HG02943 (cell line): ENCODE results near the gene S100G.
"Not testable (repeated sequence)": the region's sequence is repeated elsewhere in the genome, so short reads cannot be mapped to it uniquely, and the experiment has no call there.

Source experiments
- ATAC-seq: cut with Tn5 transposase; IDR thresholded peaks from one replicate; pipeline ENCODE4 v1.9.1; 2021; ENCODE audit warnings: mild to moderate bottlenecking, low read depth, moderate library complexity; ENCODE audit not compliant: unreplicated experiment

S100G gene, protein sequence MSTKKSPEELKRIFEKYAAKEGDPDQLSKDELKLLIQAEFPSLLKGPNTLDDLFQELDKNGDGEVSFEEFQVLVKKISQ

DNA sequence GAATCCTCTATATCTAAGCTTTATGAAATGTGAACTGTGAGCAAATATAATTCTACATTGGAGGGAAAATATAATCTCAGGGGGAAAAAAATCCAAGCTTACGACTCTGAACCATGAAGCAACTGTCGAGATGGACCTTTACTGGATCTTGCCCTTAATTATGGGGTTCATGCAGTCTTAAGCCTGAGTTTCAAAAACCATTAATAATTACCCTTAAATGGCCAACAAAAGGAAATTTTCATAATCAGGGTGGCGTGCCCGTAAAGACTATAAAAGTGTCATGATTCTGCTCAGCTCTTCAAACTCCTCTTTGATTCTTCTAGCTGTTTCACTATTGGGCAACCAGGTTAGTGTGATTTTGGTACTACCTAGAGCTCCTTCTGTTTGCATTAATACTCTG lies at the start of gene S100G:
Gene S100G (plus strand): TSS at position 301 of the 400 bp plus-strand sequence. CDS start 849 bp downstream, outside the sequence.
- no peak for ATAC-seq

DNA sequence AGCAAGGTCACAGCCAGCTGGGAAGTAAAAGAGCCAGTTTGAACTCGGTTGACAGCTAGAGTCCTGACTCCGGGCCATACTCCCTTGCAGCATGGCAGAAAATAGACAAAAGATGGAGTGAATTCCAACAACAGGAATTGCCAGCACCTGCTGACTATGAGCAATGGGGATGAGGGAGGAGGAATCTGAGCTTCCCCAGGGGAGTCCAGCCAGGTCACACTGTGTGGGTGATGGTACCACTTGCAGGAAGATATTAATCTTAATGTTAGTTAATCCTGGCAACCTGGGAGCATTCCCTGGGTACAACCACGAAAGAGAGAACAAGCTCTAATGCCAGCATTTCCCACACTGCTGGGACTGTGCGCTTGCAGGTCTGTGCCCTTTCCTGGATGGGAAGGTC lies 48.1 kb upstream of the S100G start:
- ATAC-seq: no peak

- not testable (repeated sequence) for ATAC-seq
Observed at GRCh38 chrX:16603235-16603634, 46.7 kb upstream of the S100G start.

GRCh38 chrX:16603822-16604221 lies 46.1 kb upstream of the S100G start:
- ATAC-seq: no peak

GRCh38 chrX:16604337-16604736 lies 45.6 kb upstream of the S100G start:
- no peak for ATAC-seq

DNA sequence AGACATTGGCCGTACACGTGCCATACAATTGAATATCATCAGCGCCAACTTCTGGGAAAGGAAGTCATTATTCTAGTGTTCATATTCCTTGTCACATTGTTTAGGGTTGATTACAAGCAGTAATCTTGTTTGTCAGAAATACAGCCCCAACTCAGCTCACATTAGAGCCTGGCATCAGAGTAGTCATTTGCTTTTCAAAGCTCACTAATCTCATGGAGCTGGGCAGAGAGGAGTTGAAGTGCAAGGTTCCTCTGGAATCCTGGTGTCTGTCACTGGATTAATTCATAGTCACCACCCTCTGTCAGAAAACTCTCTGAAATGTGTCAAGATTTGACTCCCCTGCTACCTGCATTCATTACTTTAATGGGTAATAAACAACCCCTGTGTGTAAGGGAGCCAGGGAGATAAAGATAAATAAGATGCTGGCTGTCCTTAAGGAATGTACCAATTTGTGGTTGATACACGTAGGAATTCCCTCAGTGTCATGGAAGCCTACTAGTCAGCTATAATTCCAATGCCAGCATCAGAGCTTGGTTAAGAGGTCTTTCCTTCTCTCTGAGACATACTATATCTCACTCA lies 43.7 kb upstream of the S100G start:
- ATAC-seq: no peak

GRCh38 chrX:16610121-16610621 lies 39.8 kb upstream of the S100G start:
- ATAC-seq: no peak

- not testable (repeated sequence) for ATAC-seq
Observed at GRCh38 chrX:16610654-16611053, 39.3 kb upstream of the S100G start.

- no peak for ATAC-seq
Observed at GRCh38 chrX:16612257-16612897, 37.6 kb upstream of the S100G start.

DNA sequence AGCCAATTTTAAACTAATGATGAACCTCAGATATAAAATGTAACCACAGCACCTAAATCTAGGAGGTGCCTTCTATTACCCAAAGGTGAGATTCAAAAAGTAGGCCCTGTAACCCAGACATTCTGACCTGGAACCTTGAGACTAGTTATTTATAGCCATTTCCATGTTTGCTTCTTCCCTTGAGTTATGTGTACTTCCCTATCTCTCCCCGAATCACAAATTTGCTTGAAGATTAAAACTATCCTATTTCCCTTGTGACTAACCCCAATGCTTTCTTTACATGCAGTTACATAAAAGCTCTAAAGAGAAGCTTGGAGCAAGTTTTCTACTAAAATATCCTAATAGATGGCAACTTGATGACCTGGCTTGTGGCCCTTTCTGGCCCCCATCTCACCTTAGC lies 32.6 kb upstream of the S100G start:
- ATAC-seq: no peak

- no peak for ATAC-seq
Observed at GRCh38 chrX:16618422-16618821, 31.5 kb upstream of the S100G start.

GRCh38 chrX:16619024-16619423 lies 30.9 kb upstream of the S100G start:
- no peak for ATAC-seq

DNA sequence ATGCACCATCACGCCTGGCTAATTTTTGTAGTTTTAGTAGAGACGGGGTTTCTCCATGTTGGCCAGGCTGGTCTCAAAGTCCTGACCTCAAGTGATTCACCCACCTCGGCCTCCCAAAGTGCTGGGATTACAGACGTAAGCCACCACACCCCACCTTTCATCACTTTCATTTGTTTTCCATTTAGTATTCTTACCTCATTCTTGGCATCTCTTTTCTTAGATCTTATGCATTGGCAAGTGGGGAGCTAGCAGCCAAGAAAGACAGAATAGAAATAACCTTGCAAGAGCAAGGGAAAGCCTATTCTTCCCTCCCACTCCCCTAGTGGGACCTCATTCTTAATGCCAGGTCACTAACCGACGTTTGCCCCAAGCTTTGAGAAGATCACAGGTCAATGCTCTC lies 21.4 kb upstream of the S100G start:
- ATAC-seq: not testable (repeated sequence)

DNA sequence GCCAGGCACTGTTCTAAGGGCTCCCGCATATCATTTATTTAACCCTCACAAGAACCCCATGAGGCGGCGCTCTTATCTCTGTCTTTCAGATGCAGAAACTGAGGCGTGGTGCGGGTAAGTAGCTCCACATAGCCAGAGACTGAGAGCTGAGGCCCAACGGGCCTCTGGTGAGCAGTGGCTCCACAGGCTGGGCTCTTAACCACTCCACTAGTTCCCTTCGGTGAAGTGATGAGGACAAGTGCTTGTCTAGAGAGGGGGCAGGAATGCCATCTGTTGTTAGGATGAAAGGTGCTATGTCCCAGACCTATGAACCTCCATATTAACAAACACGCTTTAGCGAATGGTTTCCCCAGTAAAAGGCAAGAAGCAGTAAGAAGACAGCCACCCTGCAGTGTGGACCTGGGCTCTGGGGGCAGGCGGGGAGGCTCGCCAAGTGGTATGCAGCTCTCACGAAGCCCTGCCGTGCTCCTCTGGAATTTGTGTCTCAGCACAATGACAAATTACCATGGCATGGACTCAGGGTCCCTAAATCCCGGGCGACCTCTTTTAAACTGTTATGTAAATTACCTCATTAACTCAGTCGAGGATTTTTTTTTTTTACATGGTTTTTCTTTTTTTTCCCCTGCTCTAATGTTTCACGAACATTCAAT lies 20.9 kb upstream of the S100G start:
- no peak for ATAC-seq

GRCh38 chrX:16629909-16630308 lies 20.0 kb upstream of the S100G start:
- ATAC-seq: no peak

GRCh38 chrX:16633754-16634153 lies 16.2 kb upstream of the S100G start:
- no peak for ATAC-seq

GRCh38 chrX:16635040-16635439 lies 14.9 kb upstream of the S100G start:
- ATAC-seq: no peak

DNA sequence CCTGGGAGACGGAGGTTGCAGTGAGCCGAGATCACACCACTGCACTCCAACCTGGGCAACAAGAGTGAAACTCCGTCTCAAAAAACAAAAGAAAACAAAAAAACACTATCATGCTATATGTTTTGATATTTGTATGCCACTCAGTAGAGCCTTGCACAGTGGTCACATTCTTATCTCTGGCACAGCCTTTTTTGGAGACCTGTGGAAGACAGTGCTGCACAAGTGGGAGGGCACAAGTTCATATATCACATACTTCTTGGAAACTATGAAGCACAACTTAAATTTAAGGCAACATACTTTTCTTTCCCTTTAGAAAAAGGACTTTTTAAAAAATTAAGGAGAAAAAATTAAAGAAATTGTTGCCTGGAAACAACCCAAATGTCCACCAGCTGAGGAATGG lies 14.4 kb upstream of the S100G start:
- ATAC-seq: no peak

- no peak for ATAC-seq
Observed at GRCh38 chrX:16638533-16638932, 11.4 kb upstream of the S100G start.

DNA sequence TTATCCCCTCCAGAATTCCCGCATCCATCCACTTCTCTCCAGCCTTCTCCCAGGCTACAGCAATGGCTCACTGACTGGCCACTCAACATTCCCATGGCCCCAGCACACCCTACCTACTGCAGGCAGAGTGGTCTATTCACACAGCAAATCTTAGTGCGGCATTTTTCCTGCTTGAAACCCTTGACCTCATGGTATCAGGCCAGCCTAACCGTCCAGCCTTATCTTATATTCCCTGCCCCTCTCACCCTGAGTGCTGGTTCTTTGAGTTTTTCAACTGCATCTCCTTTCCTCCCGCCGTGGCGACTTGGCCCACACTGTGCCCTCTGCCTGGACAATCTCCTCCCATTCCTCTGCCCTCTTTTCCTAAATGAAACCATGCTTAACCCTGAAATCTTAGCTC lies 10.0 kb upstream of the S100G start:
- no peak for ATAC-seq

DNA sequence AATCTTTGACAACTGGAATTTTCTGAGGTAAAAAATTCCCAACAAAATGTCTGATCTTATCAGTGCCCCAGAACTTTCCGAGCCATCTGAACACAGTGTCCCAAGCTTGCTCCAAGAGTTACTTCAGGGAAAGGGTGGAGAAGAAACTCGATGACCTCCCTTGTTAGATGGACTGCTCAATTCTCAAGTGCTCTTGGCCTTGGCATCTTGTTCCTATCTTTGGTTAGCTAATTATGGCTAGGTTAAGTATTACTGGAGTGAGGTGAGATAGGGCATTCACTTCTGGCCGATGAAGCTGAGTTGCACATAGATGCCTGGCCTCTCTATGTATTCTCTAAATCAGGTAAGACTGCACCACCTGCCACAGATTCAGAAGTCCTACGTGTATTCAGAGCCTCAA lies 9.1 kb upstream of the S100G start:
- ATAC-seq: no peak

- no peak for ATAC-seq
Observed at GRCh38 chrX:16643176-16643575, 6.8 kb upstream of the S100G start.
